Psoas muscle (tissue), 8 donors: ENCODE measurements around the gene SLC26A1. TPM values are rescaled to one million over a fixed set of nuclear protein-coding genes. Genes with fewer than 3 reads are reported as not detected.

Experiments used
- ATAC-seq, 4 donors: fragments of 200-7000 bp; cut with Tn5 transposase; one replicate each; pipeline ENCODE4 v1.9.1; 2020; ENCODE audit warnings: moderate library complexity in 3 of 4, mild to moderate bottlenecking in 2 of 4
- DNase-seq, 2 donors: peaks; one replicate each; pipeline ENCODE4 v3.0.0-alpha.2; 2020
- H3K27ac ChIP-seq: fragments of 200-600 bp; one replicate; pipeline ENCODE4 v1.8.0; 2022
- H3K27me3 ChIP-seq, 3 donors: fragments of 200-600 bp in 1 of 3; one replicate each; pipeline versions ENCODE4 v1.6.1 to v1.8.0; 2013 to 2022; ENCODE audit warnings: low read length in 2 of 3, mild to moderate bottlenecking in 2 of 3, moderate library complexity in 1 of 3; ENCODE audit not compliant: insufficient read depth in 3 of 3
- H3K36me3 ChIP-seq, 2 donors: fragments of 200-600 bp in 1 of 2; one replicate each; pipeline versions ENCODE4 v1.6.1 to v1.8.0; 2013 to 2022; ENCODE audit warnings: low read depth in 1 of 2, mild to moderate bottlenecking in 1 of 2, moderate library complexity in 1 of 2; ENCODE audit not compliant: insufficient read depth in 1 of 2
- H3K4me1 ChIP-seq: fragments of 200-600 bp; one replicate; pipeline ENCODE4 v1.8.0; 2022
- H3K4me3 ChIP-seq: fragments of 200-600 bp; one replicate; pipeline ENCODE4 v1.8.0; 2022; ENCODE audit warnings: mild to moderate bottlenecking
- H3K9me3 ChIP-seq: fragments of 200-600 bp; one replicate; pipeline ENCODE4 v1.8.0; 2022
- WGBS, 3 donors: extraction: QIAGEN DNeasy Blood & Tissue Kit; methylation state at CpG; one replicate each; pipeline versions ENCODE4 v1.1.6 to v1.1.7; 2013; 5-methylcytosine and 5-hydroxymethylcytosine counted together
- intact Hi-C, 2 donors: fragments of 100-400 bp; cut with DNase I; formaldehyde crosslinking; loops; one replicate each; pipeline versions ENCODE4 v1.11.0 to v1.14.2; 2022
- polyA plus RNA-seq, 3 donors: library from polyadenylated mRNA; stranded (reverse); fragments of 200-250 nt; gene quantifications; one replicate each; pipeline ENCODE4 v1.2.3, GENCODE V29; 2013
- total RNA-seq, 4 donors: library from RNA; stranded (reverse); fragmentation: NEBNext Ultra II Directional in 2 of 4; extraction: Animal tissue kit (Norgen Biotek cat#: 25700) in 2 of 4; gene quantifications; one replicate each; pipeline versions ENCODE4 v1.2.1 to v1.2.4, GENCODE V29; 2021 to 2023
- TF ChIP-seq, protein P1 (sequence below): fragments of 200-600 bp; IDR thresholded peaks from one replicate; pipeline ENCODE4 v1.8.0; 2022; ENCODE audit warnings: antibody characterized with exemption
- donor health status: healthy with polysubstance abuse.
- donor health status: DM: no; HTN: no; CAD: no; lungs with moderate emphysema.
- donor health status: Bipolar disorder and iron deficiency.
- donor health status: healthy.
- donor health status: DM: yes; HTN: yes; CAD: no.
- donor health status: DM: no; HTN: no; CAD: no.
- donor health status: DM: no; HTN: no; CAD: no.
- donor health status: DM: yes; HTN: yes; CAD: no.

Gene SLC26A1
- total and polyA plus RNA-seq, 7 donors = 0.06 to 0.36 (median 0.15) TPM; not detected in 3

DNA sequence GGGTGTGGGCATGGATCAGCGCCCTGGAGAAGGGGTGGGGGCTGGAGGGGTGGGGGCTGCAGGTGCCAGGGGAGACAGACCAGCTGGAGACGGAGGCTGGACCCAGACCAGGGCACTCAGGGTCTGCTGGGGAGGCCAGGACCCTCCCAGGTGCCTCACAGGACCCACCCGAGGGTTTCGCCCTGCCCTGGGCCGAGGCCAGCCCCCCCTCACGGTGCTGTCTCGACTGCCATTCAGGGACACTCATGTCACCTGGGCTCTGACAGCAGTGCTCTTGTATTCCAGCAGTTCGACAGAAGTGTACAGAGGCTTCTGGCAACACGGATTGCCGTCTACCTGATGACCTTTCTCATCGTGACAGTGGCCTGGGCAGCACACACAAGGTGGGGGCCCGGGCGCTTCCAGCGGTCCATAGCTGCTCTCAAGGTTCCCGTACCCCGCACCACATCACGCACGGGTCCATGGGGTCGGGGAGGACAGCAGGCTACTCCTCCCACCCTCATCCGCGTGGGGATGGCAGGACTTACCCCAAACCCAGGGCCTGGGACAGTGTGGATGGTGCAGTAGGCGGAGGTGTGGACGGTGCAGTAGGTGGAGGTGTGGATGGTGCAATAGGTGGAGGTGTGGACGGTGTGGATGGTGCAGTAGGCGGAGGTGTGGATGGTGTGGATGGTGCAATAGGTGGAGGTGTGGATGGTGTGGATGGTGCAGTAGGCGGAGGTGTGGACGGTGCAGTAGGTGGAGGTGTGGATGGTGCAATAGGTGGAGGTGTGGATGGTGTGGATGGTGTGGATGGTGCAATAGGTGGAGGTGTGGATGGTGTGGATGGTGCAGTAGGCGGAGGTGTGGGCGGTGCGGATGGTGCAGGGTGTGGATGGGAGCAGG, 42.8 kb downstream of the SLC26A1 start:
- TF ChIP-seq, protein P1, sequence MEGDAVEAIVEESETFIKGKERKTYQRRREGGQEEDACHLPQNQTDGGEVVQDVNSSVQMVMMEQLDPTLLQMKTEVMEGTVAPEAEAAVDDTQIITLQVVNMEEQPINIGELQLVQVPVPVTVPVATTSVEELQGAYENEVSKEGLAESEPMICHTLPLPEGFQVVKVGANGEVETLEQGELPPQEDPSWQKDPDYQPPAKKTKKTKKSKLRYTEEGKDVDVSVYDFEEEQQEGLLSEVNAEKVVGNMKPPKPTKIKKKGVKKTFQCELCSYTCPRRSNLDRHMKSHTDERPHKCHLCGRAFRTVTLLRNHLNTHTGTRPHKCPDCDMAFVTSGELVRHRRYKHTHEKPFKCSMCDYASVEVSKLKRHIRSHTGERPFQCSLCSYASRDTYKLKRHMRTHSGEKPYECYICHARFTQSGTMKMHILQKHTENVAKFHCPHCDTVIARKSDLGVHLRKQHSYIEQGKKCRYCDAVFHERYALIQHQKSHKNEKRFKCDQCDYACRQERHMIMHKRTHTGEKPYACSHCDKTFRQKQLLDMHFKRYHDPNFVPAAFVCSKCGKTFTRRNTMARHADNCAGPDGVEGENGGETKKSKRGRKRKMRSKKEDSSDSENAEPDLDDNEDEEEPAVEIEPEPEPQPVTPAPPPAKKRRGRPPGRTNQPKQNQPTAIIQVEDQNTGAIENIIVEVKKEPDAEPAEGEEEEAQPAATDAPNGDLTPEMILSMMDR = no peak
- H3K4me3 ChIP-seq = no peak overlapping the region
- intact Hi-C loops = no loop called here
- WGBS, 3 donors = 88 to 92% (median 92%) methylated on average over 29 to 30 of the region's 30 CpGs
- no peaks in the 10 kb centered on the region for H3K4me1 ChIP-seq
- H3K27ac ChIP-seq = no peak overlapping the region
- DNase-seq = peak in 1 of 2 donors; percentile 28
- no peak for ATAC-seq
- H3K9me3 ChIP-seq = no peaks in the 10 kb centered on the region
- no peaks in the 10 kb centered on the region for H3K27me3 ChIP-seq
- H3K36me3 ChIP-seq = peaks cover 0 to 29% of the 10 kb centered on the region in 2 donors

DNA sequence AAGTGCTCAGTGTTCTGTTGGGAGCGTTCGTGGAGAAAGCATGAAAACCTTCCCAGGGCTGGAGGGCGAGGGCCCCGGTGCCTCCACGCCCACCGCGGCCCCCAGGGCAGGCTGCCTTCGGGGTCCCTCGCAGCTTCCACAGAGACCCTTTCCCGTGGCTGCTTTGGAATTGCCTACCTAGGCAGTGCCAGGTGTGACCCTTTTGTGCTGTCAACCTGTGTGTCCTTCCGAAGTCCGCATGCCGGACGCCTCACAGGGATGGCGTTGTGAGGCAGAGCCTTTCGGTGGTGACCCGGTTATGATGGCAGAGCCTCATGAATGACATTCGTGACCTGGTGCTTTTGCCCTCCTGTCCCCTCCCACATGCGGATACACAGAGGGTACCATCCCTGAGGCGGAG, 43.5 kb downstream of the SLC26A1 start:
- intact Hi-C loops = no loop called here

DNA sequence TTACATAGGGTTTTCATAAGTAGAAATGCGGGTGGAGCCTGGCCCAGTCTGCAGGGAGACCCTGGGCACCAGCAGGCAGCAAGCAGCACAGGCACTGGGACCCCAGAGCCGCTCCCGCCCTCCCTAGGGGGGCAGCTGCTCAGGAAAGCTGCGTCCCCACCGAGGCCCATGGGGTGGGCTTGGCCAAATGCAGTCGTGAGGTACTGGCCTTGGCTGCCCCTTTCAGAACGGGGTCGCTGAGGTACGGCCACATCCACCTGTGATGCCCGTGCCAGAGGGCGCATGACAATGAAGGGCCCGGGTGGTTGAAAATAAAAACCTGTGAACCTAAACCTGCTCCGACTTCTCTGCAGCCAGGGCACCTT, 44.3 kb downstream of the SLC26A1 start:
- WGBS, 3 donors = 87 to 92% (median 91%) methylated on average over 13 of the region's 13 CpGs
- H3K36me3 ChIP-seq = peaks cover 0 to 21% of the 10 kb centered on the region in 2 donors
- H3K4me1 ChIP-seq = no peaks in the 10 kb centered on the region
- H3K27me3 ChIP-seq = no peaks in the 10 kb centered on the region
- no peak overlapping the region for H3K4me3 ChIP-seq
- TF ChIP-seq, protein P1 = no peak
- no peaks in the 10 kb centered on the region for H3K9me3 ChIP-seq
- DNase-seq = peak in 1 of 2 donors; percentile 30
- intact Hi-C loops = no loop called here
- ATAC-seq = no peak
- no peak overlapping the region for H3K27ac ChIP-seq

More for the DNA sequence above, 43.5 kb downstream of the SLC26A1 start:
- Histone ChIP-seq H3K4me1 (no peaks in the 10 kb centered on the region), H3K27me3 (no peaks in the 10 kb centered on the region), H3K27ac (no peak overlapping the region), H3K36me3 (peaks cover 0 to 21% of the 10 kb centered on the region in 2 donors), H3K4me3 (no peak overlapping the region), H3K9me3 (no peaks in the 10 kb centered on the region)
- ATAC-seq (no peak), DNase-seq (peak in 1 of 2 donors; percentile 36)
- WGBS, 3 donors = 92 to 95% (median 93%) methylated on average over 20 of the region's 20 CpGs
- TF ChIP-seq, protein P1 = no peak

DNA sequence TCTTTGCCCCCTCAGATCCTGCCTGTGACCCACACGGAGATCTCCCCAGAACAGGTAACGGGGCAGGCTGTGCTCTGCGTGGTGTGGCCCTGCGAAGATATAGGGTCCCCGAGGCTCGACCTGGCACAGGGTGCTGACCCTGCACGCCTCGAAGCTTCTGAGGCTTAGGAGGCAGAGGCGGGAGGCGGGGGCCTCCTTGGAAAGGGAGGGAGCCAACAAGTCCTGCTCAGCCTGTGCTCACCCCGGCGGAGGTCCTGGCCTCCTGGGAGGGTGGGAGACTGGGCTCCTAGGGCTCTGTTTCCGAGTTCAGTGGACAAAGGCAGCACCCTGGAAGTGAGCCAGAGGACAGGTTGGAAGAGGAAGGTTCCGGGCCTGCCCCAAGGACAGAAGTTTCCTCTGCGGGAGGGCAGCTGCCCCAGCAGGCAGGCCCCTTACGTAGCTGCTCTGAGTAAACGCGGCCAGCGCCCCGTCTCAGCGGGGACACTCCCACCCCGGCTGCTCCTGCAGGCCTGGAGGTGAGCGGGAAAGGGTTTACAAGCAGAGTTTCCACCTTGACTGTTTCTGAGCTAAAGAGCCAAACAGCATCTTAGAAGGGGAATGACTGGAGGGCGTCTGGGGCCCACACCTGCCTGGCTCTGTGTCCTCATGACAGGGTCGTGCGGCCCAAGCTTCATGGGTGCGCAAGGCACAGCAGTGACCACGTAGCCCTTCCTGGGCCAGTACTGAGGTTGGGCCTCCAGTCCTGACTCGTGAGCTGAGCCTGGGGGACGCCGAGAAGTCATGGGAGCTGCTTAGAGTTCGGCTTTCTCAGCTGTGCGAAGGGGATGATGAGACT, 44.9 kb downstream of the SLC26A1 start:
- intact Hi-C loops = no loop called here
- Histone ChIP-seq H3K4me1 (no peaks in the 10 kb centered on the region), H3K27me3 (no peaks in the 10 kb centered on the region), H3K27ac (no peak overlapping the region), H3K9me3 (no peaks in the 10 kb centered on the region), H3K4me3 (no peak overlapping the region), H3K36me3 (peaks cover 0 to 15% of the 10 kb centered on the region in 2 donors)
- ATAC-seq (no peak), DNase-seq (peak in 1 of 2 donors; percentile 37)
- WGBS, 3 donors = 76 to 81% (median 80%) methylated on average over 31 to 33 of the region's 33 CpGs
- TF ChIP-seq, protein P1 = no peak
